ENCODE results near the gene SLC17A9.

SLC17A9 gene

DNA sequence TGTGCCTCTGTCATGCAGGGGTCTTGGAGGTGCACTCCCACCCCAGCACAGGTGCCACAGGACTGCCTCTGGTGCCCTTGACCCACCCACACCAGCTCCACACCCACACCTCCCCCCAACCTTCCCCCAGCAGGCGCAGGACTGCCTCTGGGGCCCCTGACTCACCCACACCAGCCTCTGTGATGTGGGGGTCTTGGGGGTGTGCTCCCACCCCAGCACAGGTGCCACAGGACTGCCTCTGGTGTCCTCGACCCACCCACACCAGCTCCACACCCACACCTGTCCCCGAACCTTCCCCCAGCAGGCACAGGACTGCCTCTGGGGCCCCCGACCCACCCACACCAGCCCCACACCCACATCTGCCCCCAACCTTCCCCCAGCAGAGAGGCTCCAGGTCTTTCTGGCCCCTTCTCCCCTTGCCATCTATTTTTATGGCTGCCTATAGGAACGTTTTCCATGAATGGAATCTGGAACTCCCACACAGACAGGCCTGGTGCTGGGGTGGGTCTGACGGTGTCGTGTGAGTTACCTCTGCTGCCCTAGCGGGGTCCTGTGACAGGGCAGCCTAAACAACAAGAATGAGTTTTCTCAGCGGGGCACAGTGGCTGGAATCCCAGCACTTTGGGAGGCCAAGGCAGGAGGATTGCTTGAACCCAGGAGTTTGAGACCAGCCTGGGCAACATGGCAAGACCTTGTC lies 23.5 kb downstream of the SLC17A9 start:
- no peak overlapping the region for H3K4me3 ChIP-seq (ENCODE audit: low read depth, low read length)
- DNase-seq (ENCODE audit: low read depth), result no peak

DNA sequence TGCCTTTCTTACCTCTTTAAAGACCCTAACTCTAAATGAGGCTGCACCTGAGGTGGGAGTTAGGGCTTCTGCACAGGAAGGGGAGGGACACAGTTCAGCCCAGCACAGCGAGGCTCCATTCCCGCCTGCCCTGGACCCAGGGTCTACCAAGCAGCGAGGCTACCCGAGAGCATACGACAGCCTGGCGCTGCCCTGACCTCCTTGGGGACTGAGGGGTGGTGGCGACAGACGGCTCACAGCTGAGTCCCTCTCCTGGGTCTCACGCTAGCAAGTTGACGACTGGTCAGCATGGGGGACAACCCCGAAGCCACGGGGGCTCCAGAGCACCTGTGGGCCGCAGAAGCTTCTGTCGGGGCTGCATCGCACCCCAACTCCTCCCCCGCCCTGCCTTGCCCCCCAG lies 24.4 kb downstream of the SLC17A9 start:
- no peak for DNase-seq (ENCODE audit: low read depth)
- no peak overlapping the region for H3K4me3 ChIP-seq (ENCODE audit: low read depth, low read length)

- H3K4me3 ChIP-seq (ENCODE audit: low read depth, low read length), result no peak overlapping the region
These were observed 25.4 kb downstream of the SLC17A9 start for GRCh38 chr20:62977613-62978560.

GRCh38 chr20:62978561-62978943 lies 26.0 kb downstream of the SLC17A9 start:
- no peak overlapping the region for H3K4me3 ChIP-seq (ENCODE audit: low read depth, low read length)
- no peak for DNase-seq (ENCODE audit: low read depth)

More at GRCh38 chr20:62977613-62978560, 25.4 kb downstream of the SLC17A9 start:
- no peak for DNase-seq (ENCODE audit: low read depth)

GRCh38 chr20:62979310-62979709 lies 26.8 kb downstream of the SLC17A9 start:
- no peak overlapping the region for H3K4me3 ChIP-seq (ENCODE audit: low read depth, low read length)
- no peak for DNase-seq (ENCODE audit: low read depth)

DNA sequence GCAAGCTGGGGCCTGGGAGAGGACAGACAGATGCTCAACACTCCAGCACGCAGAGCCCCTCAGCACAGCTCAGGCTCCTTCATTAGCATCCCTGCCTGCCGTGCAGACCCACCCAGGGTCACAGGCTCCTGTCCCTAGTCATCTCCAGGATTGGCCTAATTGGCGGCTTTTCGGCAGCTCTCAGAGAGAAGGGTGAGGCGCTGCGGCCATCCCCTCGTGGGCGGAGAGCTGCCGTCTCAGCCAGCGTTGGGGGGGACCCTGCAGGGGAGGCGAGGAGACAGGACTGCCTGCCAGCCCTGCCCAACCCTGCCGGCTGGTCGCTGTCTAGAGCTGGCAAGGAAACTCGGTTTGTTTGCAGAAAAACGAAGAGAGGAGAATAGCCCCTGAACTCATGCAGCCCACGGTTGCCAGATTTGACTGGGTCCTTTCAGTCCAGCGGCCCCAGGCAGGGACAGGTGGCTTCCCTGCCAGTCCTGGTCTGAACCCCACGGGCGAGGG lies 27.4 kb downstream of the SLC17A9 start:
- no peak for DNase-seq (ENCODE audit: low read depth)
- no peak overlapping the region for H3K4me3 ChIP-seq (ENCODE audit: low read depth, low read length)

- no peak overlapping the region for H3K4me3 ChIP-seq (ENCODE audit: low read depth, low read length)
- no peak for DNase-seq (ENCODE audit: low read depth)
These were observed 28.0 kb downstream of the SLC17A9 start for GRCh38 chr20:62980380-62980960.

DNA sequence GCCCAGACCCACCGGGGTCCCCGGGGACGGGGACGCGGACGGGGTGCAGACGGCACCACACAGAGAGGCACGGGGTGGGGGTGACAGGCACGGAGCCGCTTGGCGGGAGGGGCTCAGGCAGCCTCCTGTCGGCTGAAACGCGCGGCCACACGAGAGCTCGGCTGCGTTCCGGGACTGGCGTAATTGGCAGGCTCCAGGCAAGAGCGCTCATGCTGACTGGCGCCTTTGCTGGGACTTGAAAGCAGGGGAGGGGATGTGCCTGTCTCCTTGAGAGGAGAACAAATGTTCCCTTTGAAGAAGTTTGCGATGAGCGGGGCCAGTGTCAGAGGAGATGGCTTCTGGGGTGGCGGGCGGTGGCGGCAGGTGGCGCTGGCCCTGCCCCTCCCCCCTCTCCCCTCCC lies 28.5 kb downstream of the SLC17A9 start:
- no peak overlapping the region for H3K4me3 ChIP-seq (ENCODE audit: low read depth, low read length)
- DNase-seq (ENCODE audit: low read depth), result no peak

DNA sequence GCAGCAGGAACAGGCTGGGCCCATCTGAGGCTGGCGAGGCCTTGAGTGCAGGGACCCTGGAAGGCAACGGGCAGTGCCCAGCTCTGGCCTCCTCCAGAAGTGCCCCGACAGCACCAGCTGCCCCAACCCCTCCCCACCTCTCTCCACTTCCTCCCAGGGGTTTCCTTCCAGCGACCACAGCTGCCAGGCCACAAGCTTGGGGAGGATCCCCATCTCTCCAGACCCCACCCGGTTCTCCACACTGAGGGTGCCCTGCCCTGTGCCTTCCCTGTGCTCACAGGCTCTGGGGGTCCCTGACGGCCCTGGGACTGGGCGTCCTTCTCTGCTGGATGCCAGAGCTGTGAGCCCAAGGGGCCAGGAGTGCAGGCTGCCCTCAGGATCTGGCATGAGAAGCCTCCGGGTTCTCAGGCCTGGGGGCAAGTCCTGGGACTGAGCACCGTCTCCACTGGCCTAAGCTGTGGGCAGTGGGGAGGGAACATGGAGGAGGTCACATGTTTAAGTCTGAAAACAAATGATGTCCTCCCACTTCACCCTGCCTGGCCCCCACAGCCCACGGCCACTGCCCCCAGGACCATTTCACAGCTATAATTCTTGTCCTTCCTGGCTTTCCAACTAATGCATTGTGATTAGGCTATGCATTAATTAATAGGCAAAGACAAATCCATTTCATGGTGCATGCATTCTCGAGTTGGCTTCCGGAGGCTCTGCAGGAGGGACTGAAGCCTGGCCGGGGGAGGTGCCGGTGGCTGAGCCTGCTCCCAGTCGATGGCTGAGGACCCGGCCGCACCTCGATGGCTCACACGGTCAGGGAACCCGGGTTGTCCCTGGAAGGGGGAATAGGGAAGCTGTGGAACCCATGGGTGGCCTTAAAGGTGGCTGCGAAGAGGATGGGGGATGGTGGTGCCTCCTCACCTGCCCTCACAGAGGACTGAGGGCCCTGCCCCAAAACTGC lies 29.9 kb downstream of the SLC17A9 start:
- no peak for DNase-seq (ENCODE audit: low read depth)
- no peak overlapping the region for H3K4me3 ChIP-seq (ENCODE audit: low read depth, low read length)

DNA sequence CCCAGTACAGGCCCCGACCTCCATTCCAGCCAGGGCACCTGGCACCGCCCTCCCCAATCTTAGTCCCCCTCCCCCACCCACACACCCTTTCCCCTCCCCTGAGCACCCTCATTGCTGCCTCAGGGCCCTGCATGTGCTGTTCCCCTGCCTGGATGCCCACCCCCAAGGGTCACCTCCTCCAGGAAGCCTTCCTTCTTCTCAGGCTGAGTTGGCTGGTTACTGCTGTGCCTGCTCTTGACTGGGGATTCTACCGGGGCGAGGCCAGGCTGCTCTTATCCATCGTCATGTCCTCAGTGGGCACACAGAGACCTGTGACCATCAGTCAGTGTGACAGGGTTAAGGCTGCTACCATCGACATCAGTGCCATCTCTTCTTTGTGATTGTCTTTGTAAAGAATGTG lies 30.7 kb downstream of the SLC17A9 start:
- DNase-seq (ENCODE audit: low read depth), result no peak
- no peak overlapping the region for H3K4me3 ChIP-seq (ENCODE audit: low read depth, low read length)

DNA sequence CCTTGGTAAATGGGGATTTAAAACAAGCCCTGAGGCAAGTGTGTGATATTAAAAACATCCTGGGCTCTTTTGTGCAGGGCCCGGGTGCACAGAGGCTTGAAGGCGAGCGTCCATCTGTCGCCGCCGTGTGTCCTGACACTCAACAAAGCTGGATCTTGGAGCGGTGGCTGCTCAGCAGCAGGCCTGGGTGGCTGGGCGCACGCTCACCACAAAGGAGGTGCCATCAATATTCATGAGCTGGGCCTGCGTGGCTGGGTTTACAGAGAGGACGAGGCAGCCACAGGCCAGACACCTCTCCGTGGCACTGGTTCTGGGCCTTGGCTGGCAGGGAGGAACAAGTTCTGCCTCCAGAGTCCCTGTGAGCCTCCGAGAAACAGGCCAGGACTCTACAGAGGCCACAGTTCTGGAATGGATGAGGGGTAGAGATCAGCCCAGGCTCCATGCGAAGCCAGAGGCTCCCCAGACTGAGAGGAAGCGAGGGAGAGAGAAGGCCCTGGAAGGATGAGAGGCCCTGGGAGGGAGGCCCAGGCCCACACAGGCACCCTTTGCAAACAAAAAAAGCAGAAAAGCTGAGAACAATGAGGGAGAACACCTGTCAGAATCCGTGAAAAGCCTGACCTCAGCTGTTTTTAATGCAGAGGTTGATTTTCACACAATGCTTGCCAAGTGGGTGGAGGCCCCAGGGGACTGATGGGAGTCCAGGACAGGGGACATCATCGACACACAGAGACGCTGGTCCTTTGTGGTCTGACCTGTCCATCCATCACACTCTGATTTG lies 32.3 kb downstream of the SLC17A9 start:
- no peak overlapping the region for H3K4me3 ChIP-seq (ENCODE audit: low read depth, low read length)
- DNase-seq (ENCODE audit: low read depth), result no peak

DNA sequence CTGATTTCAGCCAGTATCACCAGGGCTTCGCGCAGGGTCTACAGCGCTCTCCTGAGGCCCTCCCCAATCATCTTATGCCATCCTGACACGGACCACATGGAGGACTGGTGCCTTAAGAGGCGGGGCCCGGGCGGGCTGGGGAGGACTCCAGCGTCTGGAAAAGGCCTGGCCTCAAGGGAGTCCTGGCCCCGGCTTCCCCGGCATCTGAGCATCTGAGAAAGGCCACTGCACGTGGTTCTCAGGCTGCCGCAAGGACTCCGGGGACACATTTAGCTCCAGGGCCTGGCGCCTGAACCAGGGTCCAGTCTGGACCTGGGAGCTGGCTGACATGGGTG lies 32.9 kb downstream of the SLC17A9 start:
- no peak overlapping the region for H3K4me3 ChIP-seq (ENCODE audit: low read depth, low read length)
- DNase-seq (ENCODE audit: low read depth), result no peak

- no peak for DNase-seq (ENCODE audit: low read depth)
- H3K4me3 ChIP-seq (ENCODE audit: low read depth, low read length), result no peak overlapping the region
These were observed 33.8 kb downstream of the SLC17A9 start for GRCh38 chr20:62986257-62986800.

GRCh38 chr20:62987114-62987513 lies 34.6 kb downstream of the SLC17A9 start:
- no peak for DNase-seq (ENCODE audit: low read depth)
- H3K4me3 ChIP-seq (ENCODE audit: low read depth, low read length), result no peak overlapping the region

DNA sequence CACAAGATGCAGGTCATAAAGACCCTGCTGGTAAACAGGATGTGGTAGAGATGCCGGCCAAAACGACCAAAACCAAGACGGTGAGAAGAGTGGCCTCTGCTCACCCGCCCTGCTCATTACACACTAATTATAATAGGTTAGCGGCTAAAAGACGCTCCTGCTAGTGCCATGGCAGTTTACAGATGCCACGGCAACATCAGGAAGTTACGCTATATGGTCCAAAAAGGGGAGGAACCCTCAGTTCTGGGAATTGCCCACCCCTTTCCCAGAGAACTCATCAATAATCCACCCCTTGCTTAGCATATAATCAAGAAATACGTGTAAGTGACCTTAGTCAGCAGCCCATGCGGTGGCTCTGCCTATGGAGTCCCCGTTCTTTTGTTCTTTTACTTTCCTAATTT lies 36.7 kb downstream of the SLC17A9 start:
- DNase-seq (ENCODE audit: low read depth), result no peak
- H3K4me3 ChIP-seq (ENCODE audit: low read depth, low read length), result no peak overlapping the region

DNA sequence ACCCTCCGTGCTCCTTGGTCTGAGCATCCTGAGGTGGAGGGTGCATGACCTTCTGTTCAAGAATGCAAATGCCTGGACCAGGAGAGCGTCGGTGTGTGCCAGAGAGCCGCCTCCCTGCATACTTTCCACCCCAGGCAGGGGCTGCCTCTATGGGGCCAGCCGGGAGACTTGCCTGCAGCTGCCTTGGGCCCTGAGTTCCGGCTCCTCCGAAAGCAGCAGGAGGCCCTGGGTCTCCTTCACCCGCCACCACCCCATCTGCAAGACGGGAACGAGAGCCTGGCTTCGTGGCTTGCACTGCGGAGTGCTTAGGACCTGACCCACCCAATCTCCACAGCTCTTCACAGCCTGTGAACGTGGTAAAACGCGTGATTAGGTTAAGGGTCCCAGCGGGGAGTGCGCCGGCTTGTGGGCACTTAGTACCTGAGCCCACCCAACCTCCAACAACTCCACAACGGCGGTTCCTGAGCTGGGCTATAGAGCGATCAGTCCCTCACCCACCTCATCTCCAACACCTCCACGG lies 37.9 kb downstream of the SLC17A9 start:
- H3K4me3 ChIP-seq (ENCODE audit: low read depth, low read length), result no peak overlapping the region
- no peak for DNase-seq (ENCODE audit: low read depth)

DNA sequence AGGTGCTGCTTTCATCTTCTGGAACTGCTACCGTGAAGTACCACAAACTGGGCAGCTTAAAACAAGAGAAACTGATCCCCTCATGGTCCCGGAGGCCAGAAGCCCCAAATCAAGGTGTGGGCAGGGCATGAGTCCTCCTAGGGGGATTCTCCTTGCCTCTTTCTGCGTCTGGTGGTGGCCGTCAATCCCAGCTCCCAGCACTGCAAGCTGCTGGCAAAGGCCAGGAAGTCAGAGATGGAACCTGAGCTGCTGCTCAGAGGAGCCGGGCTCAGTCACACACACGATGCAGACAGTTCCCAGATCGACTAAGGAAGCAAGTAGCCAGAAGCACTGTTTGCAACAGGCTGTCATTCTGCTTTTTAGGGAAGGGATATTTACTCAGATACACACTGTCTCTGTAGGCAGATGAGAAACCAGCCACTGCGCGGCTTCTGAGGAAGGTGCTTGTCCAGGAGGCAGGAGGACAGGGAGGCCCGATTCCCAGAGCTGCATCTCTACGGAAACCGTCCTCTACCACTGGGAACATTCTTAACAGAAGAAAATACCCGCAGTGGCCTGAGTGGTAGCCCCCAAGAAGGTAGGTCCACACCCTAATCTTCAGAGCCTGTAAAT lies 38.8 kb downstream of the SLC17A9 start:
- DNase-seq (ENCODE audit: low read depth), result no peak
- no peak overlapping the region for H3K4me3 ChIP-seq (ENCODE audit: low read depth, low read length)

- H3K4me3 ChIP-seq (ENCODE audit: low read depth, low read length), result no peak overlapping the region
- DNase-seq (ENCODE audit: low read depth), result no peak
These were observed 39.4 kb downstream of the SLC17A9 start for GRCh38 chr20:62991863-62992262.
